IPS-20b (cell line): ENCODE measurements around the gene RPS18.
A peak's percentile ranks its signal among the peaks of the same experiment; 100 is the strongest.

Source experiments
- H3K27ac ChIP-seq: one replicate; pipeline ENCODE4 v1.5.1; 2013; ENCODE audit warnings: low read length
- H3K27me3 ChIP-seq: 2 replicates; pipeline ENCODE4 v1.6.1; 2013; ENCODE audit warnings: mild to moderate bottlenecking, low read length, inconsistent platforms; ENCODE audit not compliant: insufficient read depth
- H3K36me3 ChIP-seq: 2 replicates; pipeline ENCODE4 v1.6.1; 2013; ENCODE audit warnings: low read depth, mild to moderate bottlenecking, inconsistent platforms, low read length, moderate library complexity; ENCODE audit not compliant: insufficient read depth
- H3K4me1 ChIP-seq: 2 replicates; pipeline ENCODE4 v1.6.1; 2013; ENCODE audit warnings: mild to moderate bottlenecking, control low read depth, inconsistent platforms, low read length, moderate library complexity; ENCODE audit not compliant: insufficient read depth
- H3K4me3 ChIP-seq: 2 replicates; pipeline ENCODE4 v1.5.1; 2013; ENCODE audit warnings: mild to moderate bottlenecking, low read length, inconsistent platforms
- H3K9ac ChIP-seq: 2 replicates; pipeline ENCODE4 v1.6.1; 2013; ENCODE audit warnings: low read depth, mild to moderate bottlenecking, inconsistent platforms, low read length, moderate library complexity
- H3K9me3 ChIP-seq: 2 replicates; pipeline ENCODE4 v1.6.1; 2013; ENCODE audit warnings: mild to moderate bottlenecking, low read depth, low read length, inconsistent platforms; ENCODE audit not compliant: insufficient read depth

RPS18 gene

DNA sequence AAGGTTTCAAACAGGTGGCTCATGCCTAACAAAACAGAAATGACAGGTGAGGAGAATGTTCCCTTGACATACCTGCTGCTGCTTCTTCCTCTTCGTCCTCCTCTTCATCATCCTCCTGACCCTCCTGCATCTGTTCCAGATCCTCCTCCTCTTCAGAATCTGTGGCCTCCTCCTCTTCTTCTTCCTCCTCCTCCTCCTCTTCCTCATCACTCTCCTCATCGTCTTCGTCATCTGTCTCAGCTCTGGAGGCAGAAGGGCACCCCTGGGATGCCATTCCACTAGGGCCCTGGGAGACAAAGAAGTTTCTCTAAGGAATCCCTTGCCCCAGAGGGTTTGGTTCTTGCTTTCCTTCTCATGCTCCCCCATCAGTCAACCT lies 48.1 kb downstream of the RPS18 start:
- H3K27me3 ChIP-seq = no peaks in the 10 kb centered on the region
- no peaks in the 10 kb centered on the region for H3K9me3 ChIP-seq
- H3K36me3 ChIP-seq = peaks cover 39% of the 10 kb centered on the region
- H3K27ac ChIP-seq = no peak overlapping the region
- H3K4me3 ChIP-seq = no peak overlapping the region
- H3K4me1 ChIP-seq = peaks cover 23% of the 10 kb centered on the region
- H3K9ac ChIP-seq = no peak overlapping the region

DNA sequence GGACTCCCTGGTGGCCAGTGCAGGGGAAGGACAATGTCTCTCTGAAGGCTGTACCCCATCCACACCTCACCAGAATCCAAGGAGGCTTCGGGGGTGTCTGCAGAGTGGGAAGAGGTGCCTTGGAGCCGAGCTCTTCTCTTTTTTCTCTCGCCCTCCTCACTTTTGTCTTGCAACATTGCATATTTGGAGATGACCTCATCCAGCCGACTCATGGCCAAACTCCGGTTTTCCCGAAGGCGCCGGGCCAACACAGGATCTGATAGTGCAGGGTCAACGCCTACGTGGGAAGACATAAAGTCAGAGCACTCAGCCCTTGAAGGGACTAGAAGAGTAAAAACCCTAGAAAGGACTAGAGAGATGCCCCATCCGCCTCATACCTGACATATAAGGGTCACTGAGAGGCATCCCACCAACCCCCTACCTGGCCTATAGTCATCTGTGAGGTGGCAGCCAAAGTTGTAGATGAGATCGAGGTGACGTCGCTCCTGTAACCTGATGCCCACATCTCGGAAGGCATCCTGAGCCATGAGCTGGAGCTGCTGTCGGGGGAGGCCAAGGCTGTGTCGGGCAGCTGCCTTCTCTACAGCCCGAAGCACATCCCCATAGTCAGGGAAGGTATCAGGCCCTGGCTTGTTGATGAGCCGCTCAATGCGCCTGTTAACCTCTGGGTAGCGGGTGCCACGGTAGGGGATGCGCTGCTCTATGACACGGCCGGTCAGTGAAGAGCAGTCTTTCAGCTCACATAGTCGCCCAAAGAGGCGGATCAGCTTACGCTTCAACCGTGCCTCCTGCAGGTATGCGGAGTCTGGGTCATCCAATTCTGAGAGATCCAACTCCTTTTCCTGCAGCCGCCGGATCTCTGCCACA lies 48.7 kb downstream of the RPS18 start:
- peaks cover 39% of the 10 kb centered on the region for H3K36me3 ChIP-seq
- H3K4me3 ChIP-seq = peak overlapping the region; percentile 100; the same call in 1 of the 2 replicates
- peaks cover 23% of the 10 kb centered on the region for H3K4me1 ChIP-seq
- H3K9ac ChIP-seq = peak overlapping the region; percentile 99; the same call in 1 of the 2 replicates
- no peak overlapping the region for H3K27ac ChIP-seq
- no peaks in the 10 kb centered on the region for H3K27me3 ChIP-seq
- no peaks in the 10 kb centered on the region for H3K9me3 ChIP-seq

DNA sequence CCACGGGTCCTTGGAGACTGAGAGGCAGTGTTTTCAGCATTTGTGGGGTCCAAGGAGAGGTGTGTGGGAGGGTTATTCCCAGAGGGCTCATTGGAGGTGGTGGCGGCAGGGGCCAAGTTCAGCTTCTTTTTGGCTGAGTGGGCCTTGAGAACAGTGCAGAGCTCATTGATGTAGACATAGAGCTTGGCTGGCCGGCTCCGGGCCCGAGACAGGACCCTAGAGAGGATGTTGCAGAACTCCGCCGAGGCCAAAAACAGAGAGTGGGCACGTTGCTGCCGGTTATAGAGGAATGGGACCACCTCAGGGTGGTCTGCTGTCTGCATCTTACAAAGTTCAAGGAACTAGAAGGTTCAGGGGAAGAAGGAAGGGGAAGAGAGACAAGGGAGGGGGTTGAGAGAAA lies 49.4 kb downstream of the RPS18 start:
- Histone ChIP-seq H3K36me3 (peaks cover 34% of the 10 kb centered on the region), H3K9me3 (no peaks in the 10 kb centered on the region), H3K27ac (no peak overlapping the region), H3K4me1 (peaks cover 23% of the 10 kb centered on the region), H3K27me3 (no peaks in the 10 kb centered on the region), H3K4me3 (peak overlapping the region; percentile 100; the same call in 1 of the 2 replicates), H3K9ac (peak overlapping the region; percentile 99; the same call in 1 of the 2 replicates)

DNA sequence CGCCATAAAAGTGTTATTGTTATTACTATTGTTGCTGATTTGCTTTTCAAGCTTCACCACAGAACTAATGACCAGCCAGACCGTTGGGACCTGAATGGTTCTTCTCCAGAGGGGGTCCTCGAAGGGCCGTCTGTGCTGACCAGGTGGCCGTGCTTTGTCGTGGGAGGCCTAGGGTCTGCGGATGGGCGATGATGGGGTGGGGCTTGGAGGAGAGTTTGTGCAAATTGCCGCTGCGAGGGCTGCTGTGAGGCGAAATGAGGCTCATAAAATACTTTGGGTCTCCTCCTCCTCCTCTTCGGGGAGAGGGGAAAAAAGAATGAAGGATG lies 51.7 kb downstream of the RPS18 start:
- Histone ChIP-seq H3K9ac (peak overlapping the region; percentile 99; the same call in 1 of the 2 replicates), H3K9me3 (no peaks in the 10 kb centered on the region), H3K4me1 (peaks cover 20% of the 10 kb centered on the region), H3K27ac (peak overlapping the region; percentile 43), H3K27me3 (no peaks in the 10 kb centered on the region), H3K4me3 (peak overlapping the region; percentile 100), H3K36me3 (peaks cover 31% of the 10 kb centered on the region)

DNA sequence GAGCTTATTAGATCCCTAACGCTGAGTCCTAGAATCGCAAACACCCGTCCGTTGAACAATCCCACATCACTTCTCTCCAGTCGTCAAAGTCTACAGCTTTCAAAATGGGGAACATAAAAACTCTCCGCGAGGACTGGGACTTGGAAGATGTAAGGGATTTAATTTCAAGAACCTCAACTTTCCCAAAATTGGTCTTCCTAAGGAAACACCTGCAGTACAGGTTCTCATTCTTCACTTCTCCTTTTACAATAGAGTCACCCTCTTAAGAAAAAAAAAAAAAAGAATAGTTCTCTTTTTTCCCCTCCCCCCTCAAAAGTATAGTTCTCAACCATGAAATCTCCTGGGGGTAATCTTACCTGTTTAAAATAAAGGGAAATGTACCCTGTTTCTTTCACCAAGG lies 52.2 kb downstream of the RPS18 start:
- H3K36me3 ChIP-seq = peaks cover 25% of the 10 kb centered on the region
- no peaks in the 10 kb centered on the region for H3K27me3 ChIP-seq
- peaks cover 16% of the 10 kb centered on the region for H3K4me1 ChIP-seq
- peak overlapping the region; percentile 99; the same call in 1 of the 2 replicates for H3K9ac ChIP-seq
- no peaks in the 10 kb centered on the region for H3K9me3 ChIP-seq
- no peak overlapping the region for H3K27ac ChIP-seq
- H3K4me3 ChIP-seq = peak overlapping the region; percentile 100
